ENCODE results near the gene ZNF878. TPM values are rescaled to one million over a fixed set of nuclear protein-coding genes. Genes with fewer than 3 reads are reported as not detected.

Gene ZNF878
- total RNA-seq: 0.63 TPM

GRCh38 chr19:12052497-12053169 lies at the start of gene ZNF878:
Gene ZNF878, minus strand, starts transcription at chr19:12052961. Its CDS starts 160 bp downstream, at chr19:12052801.

DNA sequence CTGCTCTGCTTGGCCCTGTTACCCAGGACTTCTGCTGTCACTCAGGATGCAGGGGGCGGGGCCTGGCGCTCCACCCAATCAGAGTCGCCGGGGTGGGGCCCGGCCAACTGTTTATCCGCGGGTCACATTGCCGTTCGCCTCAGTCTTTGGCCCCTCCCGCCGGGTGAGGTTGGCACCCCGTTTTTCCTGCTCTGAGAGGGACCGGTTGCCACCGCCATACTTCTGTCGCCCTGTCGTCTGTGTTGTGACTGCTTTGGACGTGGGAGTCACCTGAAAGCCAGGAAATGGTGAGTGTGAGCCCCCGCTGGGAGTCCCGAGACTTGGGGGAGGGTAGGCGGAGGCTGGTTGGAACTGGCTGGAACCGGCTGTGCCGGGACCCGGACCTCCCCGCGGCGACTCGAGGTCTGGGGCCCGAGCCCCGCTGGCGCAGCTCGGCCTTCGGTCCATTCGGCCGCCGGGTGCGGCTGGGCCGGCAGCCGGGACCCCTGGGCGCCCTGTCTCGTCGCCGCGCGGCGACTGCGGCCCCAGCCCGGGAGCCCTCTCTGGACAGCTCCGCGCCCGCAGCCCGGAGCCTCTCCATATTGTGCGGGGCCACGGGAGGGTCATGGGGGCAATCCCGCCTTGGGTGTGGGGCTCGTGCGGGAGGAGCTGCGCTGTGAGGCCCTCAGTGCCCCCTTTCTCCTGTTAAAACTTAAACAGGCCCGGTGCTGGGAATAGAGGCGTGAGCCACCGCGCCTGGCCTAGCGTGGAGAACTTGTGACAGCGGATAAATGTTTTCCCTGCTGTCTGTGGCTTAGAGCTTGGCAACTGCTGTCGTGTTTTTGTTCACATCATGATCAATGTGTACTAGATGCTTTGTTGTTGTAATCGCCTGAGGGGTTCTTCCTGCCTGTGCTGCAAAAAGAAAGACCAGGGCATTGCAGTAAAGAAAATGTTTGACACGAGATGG lies 12.1 kb upstream of the ZNF878 start, which contains the start of gene ZNF844:
Gene ZNF844 (plus strand): TSS at position 142 of the 949 bp plus-strand sequence. CDS start 143 bp downstream, at position 285.

GRCh38 chr19:12035220-12036172 lies 17.3 kb downstream of the ZNF878 start, which contains the start of gene ZNF433:
Gene ZNF433, minus strand, starts transcription at chr19:12035679. Its CDS starts 140 bp downstream, at chr19:12035539.

Small RNA genes lying within 50 kb of the gene (small RNA-seq; reads per million reads assigned to genes)
- gene RF00019 (ENCODE audit: low replicate concordance) (not detected), gene RNA5SP464 (ENCODE audit: low replicate concordance) (not detected), gene RNA5SP465 (ENCODE audit: low replicate concordance) (not detected), gene RNA5SP466 (ENCODE audit: low replicate concordance) (not detected)

Other genes with a start within 250 kb of the ZNF878 start
- 31.6 TPM for gene ZNF440, start 238.7 kb downstream of the ZNF878 start, total RNA-seq
- 74.8 TPM for gene ZNF439, start 204.2 kb downstream of the ZNF878 start, total RNA-seq
- gene ZNF69, start 165.2 kb downstream of the ZNF878 start, total RNA-seq: 65.7 TPM
- gene ZNF700, start 127.9 kb downstream of the ZNF878 start, total RNA-seq: 29.7 TPM
- gene ZNF763, start 87.9 kb downstream of the ZNF878 start, total RNA-seq: 9.1 TPM
- gene ZNF433, start 17.3 kb downstream of the ZNF878 start, total RNA-seq: 26.3 TPM
- 19.4 TPM for gene ZNF844, start 11.8 kb upstream of the ZNF878 start, total RNA-seq
- 10.0 TPM for gene ZNF20, start 87.4 kb upstream of the ZNF878 start, total RNA-seq
- 26.6 TPM for gene ZNF625, start 103.8 kb upstream of the ZNF878 start, total RNA-seq
- 26.3 TPM for gene ZNF136, start 110.1 kb upstream of the ZNF878 start, total RNA-seq
- 25.4 TPM for gene ZNF44, start 241.9 kb upstream of the ZNF878 start, total RNA-seq